ENCODE data around the gene SULT2A1. TPM values are rescaled to one million over a fixed set of nuclear protein-coding genes. Genes with fewer than 3 reads are reported as not detected.
"Not testable (repeated sequence)": the region's sequence is repeated elsewhere in the genome, so short reads cannot be mapped to it uniquely, and the experiment has no call there.

Gene SULT2A1
- total RNA-seq, 1 experiment from 2014 or later = 0.27 TPM

- H3K9me3 ChIP-seq (ENCODE audit: control insufficient read depth in 1 of 2, insufficient read depth in 1 of 2, low read depth in 1 of 2, low read length in 2 of 2); H4K20me1 ChIP-seq (ENCODE audit: insufficient read depth); H3K79me2 ChIP-seq (ENCODE audit: insufficient read depth, low read length); H3K27me3 ChIP-seq (ENCODE audit: insufficient read depth, low read length); H3K9me2 ChIP-seq (ENCODE audit: insufficient read depth); H3K36me3 ChIP-seq (ENCODE audit: control insufficient read depth in 1 of 2, insufficient read depth in 2 of 2, low read length in 2 of 2); DNase-seq (ENCODE audit: low read depth, low spot score); intact Hi-C loops (cut with micrococcal nuclease); BruUV-seq (replicated peaks); RAD21 ChIA-PET (ENCODE audit: low non-redundant PET in 1 of 2, low total read pairs in 2 of 2, uncharacterized antibody in 2 of 2, unreplicated experiment in 2 of 2): not testable (repeated sequence)
- ChIA-PET CTCF (interaction anchor here (1.3 to 2.3 kb wide), 3 partner anchors 8 to 11 kb away, joined by 4 to 13 read pairs (median 11); no protein-coding TSS in a partner anchor), POLR2A (interaction anchor here (0.6 to 0.8 kb wide), 2 partner anchors 15 to 408 kb away, joined by 3 read pairs; no protein-coding TSS in a partner anchor)
- peak; percentile 6; the same call in 1 of the 2 replicates for ATAC-seq
- Histone ChIP-seq H3K9ac (ENCODE audit: low read length) (peak within 1 kb of the TSS; percentile 2; the same call in 1 of the 2 replicates), H3K27ac (ENCODE audit: low read depth, low read length) (peak within 1 kb of the TSS; percentile 27; the same call in 1 of the 2 replicates), H3K4me2 (ENCODE audit: low read length) (peak within 1 kb of the TSS; percentile 69), H3K4me3 (replicated peaks in 1 of 2; ENCODE audit: low read depth in 1 of 2, low read length in 2 of 2) (peak within 1 kb of the TSS in 1 of 2 experiments; percentile 34; a peak in 3 of 4 replicates), H3K4me1 (ENCODE audit: control insufficient read depth in 1 of 2, insufficient read depth in 2 of 2, low read length in 2 of 2) (peaks cover 19 to 26% of the 10 kb centered on the region in 2 experiments), H2AFZ (ENCODE audit: low read depth, low read length, poor library complexity, severe bottlenecking) (peak within 1 kb of the TSS; percentile 89)
Measured at GRCh38 chr19:47858646-47859285, 27.3 kb downstream of the SULT2A1 start, which contains the start of gene TPRX2. Gene TPRX2, plus strand, starts transcription at chr19:47859235. Its CDS starts 12 bp downstream, at chr19:47859247.

- ATAC-seq = peak; percentile 90
- CTCF ChIA-PET = interaction anchor here (0.6 to 2.3 kb wide), 5 partner anchors 8 to 665 kb away, joined by 3 to 13 read pairs (median 4); no protein-coding TSS in a partner anchor
Measured at GRCh38 chr19:47858231-47858630, 27.9 kb downstream of the SULT2A1 start.

More at GRCh38 chr19:47858231-47858630, 27.9 kb downstream of the SULT2A1 start:
- H3K36me3 ChIP-seq (ENCODE audit: control insufficient read depth in 1 of 2, insufficient read depth in 2 of 2, low read length in 2 of 2); H4K20me1 ChIP-seq (ENCODE audit: insufficient read depth); H3K9me3 ChIP-seq (ENCODE audit: control insufficient read depth in 1 of 2, insufficient read depth in 1 of 2, low read depth in 1 of 2, low read length in 2 of 2); H3K79me2 ChIP-seq (ENCODE audit: insufficient read depth, low read length); BruUV-seq (replicated peaks); intact Hi-C loops (cut with micrococcal nuclease); H3K27me3 ChIP-seq (ENCODE audit: insufficient read depth, low read length); RAD21 ChIA-PET (ENCODE audit: low non-redundant PET in 1 of 2, low total read pairs in 2 of 2, uncharacterized antibody in 2 of 2, unreplicated experiment in 2 of 2); H3K9me2 ChIP-seq (ENCODE audit: insufficient read depth): not testable (repeated sequence)
- peak; percentile 65 for DNase-seq (ENCODE audit: low read depth, low spot score)
- H3K9ac ChIP-seq (ENCODE audit: low read length) = peak overlapping the region; percentile 2; the same call in 1 of the 2 replicates
- TF ChIP-seq MAX (IDR thresholded peaks at IDR 0.05) (peak; percentile 35; the same call in 1 of the 2 replicates), SRF (IDR thresholded peaks at IDR 0.05; ENCODE audit: low read depth) (peak; percentile 37; the same call in 1 of the 2 replicates), JUND (IDR thresholded peaks at IDR 0.05) (peak; percentile 94), CBX3 (IDR thresholded peaks at IDR 0.05; ENCODE audit: low read depth) (peak; percentile 87), SP1 (IDR thresholded peaks at IDR 0.05; ENCODE audit: low read depth) (peak; percentile 58), TCF7L2 (IDR thresholded peaks at IDR 0.05; ENCODE audit: borderline replicate concordance, extremely low read depth, insufficient read depth, insufficient read length) (peak; percentile 44), FOSL1 (IDR thresholded peaks at IDR 0.05; ENCODE audit: low read depth) (peak; percentile 95)
- H2AFZ ChIP-seq (ENCODE audit: low read depth, low read length, poor library complexity, severe bottlenecking) = peak overlapping the region; percentile 89
- POLR2A ChIA-PET = interaction anchor here (0.6 to 0.8 kb wide), 2 partner anchors 14 to 409 kb away, joined by 3 read pairs; no protein-coding TSS in a partner anchor
- peak overlapping the region; percentile 27; the same call in 1 of the 2 replicates for H3K27ac ChIP-seq (ENCODE audit: low read depth, low read length)
- H3K4me2 ChIP-seq (ENCODE audit: low read length) = peak overlapping the region; percentile 69
- H3K4me1 ChIP-seq (ENCODE audit: control insufficient read depth in 1 of 2, insufficient read depth in 2 of 2, low read length in 2 of 2) = peaks cover 17 to 20% of the 10 kb centered on the region in 2 experiments
- H3K4me3 ChIP-seq (replicated peaks in 1 of 2; ENCODE audit: low read depth in 1 of 2, low read length in 2 of 2) = peak overlapping the region in 1 of 2 experiments; percentile 34; a peak in 3 of 4 replicates
